GM23338 (cell line): ENCODE measurements around the gene UHRF1. TPM values are rescaled to one million over a fixed set of nuclear protein-coding genes. Genes with fewer than 3 reads are reported as not detected.

Experiments used
- ATAC-seq: fragments of 200-7000 bp; cut with Tn5 transposase; 3 replicates; pipeline ENCODE4 v1.9.1; 2020
- DNase-seq: peaks from one replicate; pipeline ENCODE4 v3.0.0-alpha.2; 2015; ENCODE audit warnings: low spot score
- H2AFZ ChIP-seq: fragments of 200-600 bp; sonication (generic); 2 replicates; pipeline ENCODE4 v1.8.0; 2016; ENCODE audit warnings: antibody characterized with exemption, mild to moderate bottlenecking, moderate library complexity
- H3F3A ChIP-seq: fragments of 200-600 bp; sonication (generic); replicated peaks from 2 replicates; pipeline ENCODE4 v1.8.0; 2017; ENCODE audit warnings: antibody characterized with exemption, mixed run types, low read depth
- H3K27ac ChIP-seq: fragments of 200-600 bp; sonication (generic); 2 replicates; pipeline ENCODE4 v1.6.1; 2016; ENCODE audit warnings: low read depth
- H3K27me3 ChIP-seq: fragments of 200-600 bp; sonication (generic); 2 replicates; pipeline ENCODE4 v1.8.0; 2016; ENCODE audit warnings: mild to moderate bottlenecking, mixed run types, moderate library complexity; ENCODE audit not compliant: insufficient read depth
- H3K36me3 ChIP-seq: fragments of 200-600 bp; sonication (generic); 2 replicates; pipeline ENCODE4 v1.8.0; 2016; ENCODE audit warnings: mild to moderate bottlenecking; ENCODE audit not compliant: insufficient read depth
- H3K4me1 ChIP-seq: fragments of 200-600 bp; sonication (generic); 2 replicates; pipeline ENCODE4 v1.8.0; 2016; ENCODE audit warnings: mild to moderate bottlenecking, moderate library complexity; ENCODE audit not compliant: insufficient read depth
- H3K4me2 ChIP-seq: fragments of 200-600 bp; sonication (generic); 2 replicates; pipeline ENCODE4 v1.7.1; 2017; ENCODE audit warnings: mixed run types
- H3K4me3 ChIP-seq: fragments of 200-600 bp; sonication (generic); 2 replicates; pipeline ENCODE4 v1.6.1; 2016; ENCODE audit warnings: mixed run types
- H3K79me2 ChIP-seq: fragments of 200-600 bp; sonication (generic); replicated peaks from 2 replicates; pipeline ENCODE4 v1.8.0; 2017; ENCODE audit warnings: mild to moderate bottlenecking; ENCODE audit not compliant: insufficient read depth
- H3K9me2 ChIP-seq: fragments of 200-600 bp; sonication (generic); 2 replicates; pipeline ENCODE4 v1.8.0; 2017; ENCODE audit not compliant: insufficient read depth
- H4K20me1 ChIP-seq: fragments of 200-600 bp; sonication (generic); replicated peaks from 2 replicates; pipeline ENCODE4 v1.8.0; 2017; ENCODE audit warnings: mild to moderate bottlenecking; ENCODE audit not compliant: insufficient read depth
- H3K27ac Mint-ChIP-seq: 2 replicates; pipeline ENCODE4 v1.8.0; 2020; ENCODE audit warnings: inconsistent platforms, mild to moderate bottlenecking, moderate library complexity, mixed read lengths
- H3K27me3 Mint-ChIP-seq: 3 replicates; pipeline ENCODE4 v1.8.0; 2022; ENCODE audit warnings: low read depth, mild to moderate bottlenecking, moderate library complexity, mixed read lengths, inconsistent platforms; ENCODE audit not compliant: insufficient read depth, poor library complexity
- H3K36me3 Mint-ChIP-seq: 3 replicates; pipeline ENCODE4 v1.8.0; 2021; ENCODE audit warnings: low read depth, mild to moderate bottlenecking, inconsistent platforms, moderate library complexity, mixed read lengths
- H3K4me1 Mint-ChIP-seq: 3 replicates; pipeline ENCODE4 v1.8.0; 2020; ENCODE audit warnings: mild to moderate bottlenecking, inconsistent platforms, mixed read lengths
- H3K4me3 Mint-ChIP-seq: 3 replicates; pipeline ENCODE4 v1.8.0; 2021; ENCODE audit warnings: moderate library complexity, mild to moderate bottlenecking, inconsistent platforms, mixed read lengths
- H3K9me3 Mint-ChIP-seq: 3 replicates; pipeline ENCODE4 v1.8.0; 2020; ENCODE audit warnings: moderate library complexity, mild to moderate bottlenecking, inconsistent platforms, mixed read lengths
- CREB1 ChIP-seq: fragments of 250-450 bp; sonication (Bioruptor Pico); IDR thresholded peaks from 2 replicates; pipeline ENCODE4 v1.5.0; 2020; ENCODE audit warnings: low read depth, mild to moderate bottlenecking, moderate library complexity
- EZH2 ChIP-seq: fragments of 200-600 bp; sonication (generic); IDR thresholded peaks from one replicate; pipeline ENCODE4 v1.8.0; 2017; ENCODE audit warnings: antibody characterized with exemption, mild to moderate bottlenecking, low read depth; ENCODE audit not compliant: unreplicated experiment
- EZH2phosphoT487 ChIP-seq: fragments of 200-600 bp; sonication (generic); IDR thresholded peaks from one replicate; pipeline ENCODE4 v1.8.1; 2018; ENCODE audit warnings: antibody characterized with exemption; ENCODE audit not compliant: unreplicated experiment
- JUNB ChIP-seq: IDR thresholded peaks from one replicate; pipeline ENCODE4 v1.6.1; 2016; ENCODE audit warnings: antibody characterized with exemption; ENCODE audit not compliant: unreplicated experiment
- NANOG ChIP-seq: IDR thresholded peaks from 2 replicates; pipeline ENCODE4 v1.6.1; 2016; ENCODE audit warnings: antibody characterized with exemption, borderline replicate concordance
- POLR2AphosphoS5 ChIP-seq: IDR thresholded peaks from 2 replicates; pipeline ENCODE4 v1.6.1; 2016; ENCODE audit warnings: antibody characterized with exemption, low read depth
- STAT1 ChIP-seq: IDR thresholded peaks from one replicate; pipeline ENCODE4 v1.6.1; 2016; ENCODE audit warnings: antibody characterized with exemption; ENCODE audit not compliant: unreplicated experiment
- ZNF114 ChIP-seq: fragments of 250-450 bp; sonication (Bioruptor Pico); IDR thresholded peaks from 2 replicates; pipeline ENCODE4 v1.5.0; 2020; ENCODE audit warnings: mild to moderate bottlenecking, moderate library complexity
- ZNF331 ChIP-seq: fragments of 250-450 bp; sonication (Bioruptor Pico); IDR thresholded peaks from 2 replicates; pipeline ENCODE4 v1.5.0; 2020; ENCODE audit warnings: low read depth, mild to moderate bottlenecking, moderate library complexity
- polyA plus RNA-seq: library from polyadenylated mRNA; unstranded; fragments of >200 nt; fragmentation: Nextera tagmentation; extraction: Ambion mirVana; gene quantifications from 2 replicates; pipeline ENCODE4 v1.2.1, GENCODE V29; 2016
- total RNA-seq: library from RNA; depleted of rRNA; stranded (reverse); fragments of >200 nt; shearing (Covaris generic); gene quantifications from 2 replicates; pipeline ENCODE4 v1.2.3, GENCODE V29; 2014
- TF ChIP-seq, protein P1 (sequence below): IDR thresholded peaks from one replicate; pipeline ENCODE4 v1.6.1; 2018; ENCODE audit warnings: antibody characterized with exemption; ENCODE audit not compliant: unreplicated experiment
- TF ChIP-seq, protein P2 (sequence below): IDR thresholded peaks from 2 replicates; pipeline ENCODE4 v1.6.1; 2016; ENCODE audit warnings: antibody characterized with exemption
- TF ChIP-seq, protein P3 (sequence below), 2 experiments: fragments of 200-600 bp in 1 of 2; sonication (generic) in 1 of 2; conservative IDR thresholded peaks; 2 replicates each; pipeline versions ENCODE4 v1.5.1 to v1.6.1; 2016 to 2017; ENCODE audit warnings: antibody characterized with exemption in 2 of 2, low read depth in 2 of 2, mild to moderate bottlenecking in 2 of 2, moderate library complexity in 1 of 2

Gene UHRF1
- total and polyA plus RNA-seq, 2 experiments from 2014 or later = 20.3 to 45.7 TPM

DNA sequence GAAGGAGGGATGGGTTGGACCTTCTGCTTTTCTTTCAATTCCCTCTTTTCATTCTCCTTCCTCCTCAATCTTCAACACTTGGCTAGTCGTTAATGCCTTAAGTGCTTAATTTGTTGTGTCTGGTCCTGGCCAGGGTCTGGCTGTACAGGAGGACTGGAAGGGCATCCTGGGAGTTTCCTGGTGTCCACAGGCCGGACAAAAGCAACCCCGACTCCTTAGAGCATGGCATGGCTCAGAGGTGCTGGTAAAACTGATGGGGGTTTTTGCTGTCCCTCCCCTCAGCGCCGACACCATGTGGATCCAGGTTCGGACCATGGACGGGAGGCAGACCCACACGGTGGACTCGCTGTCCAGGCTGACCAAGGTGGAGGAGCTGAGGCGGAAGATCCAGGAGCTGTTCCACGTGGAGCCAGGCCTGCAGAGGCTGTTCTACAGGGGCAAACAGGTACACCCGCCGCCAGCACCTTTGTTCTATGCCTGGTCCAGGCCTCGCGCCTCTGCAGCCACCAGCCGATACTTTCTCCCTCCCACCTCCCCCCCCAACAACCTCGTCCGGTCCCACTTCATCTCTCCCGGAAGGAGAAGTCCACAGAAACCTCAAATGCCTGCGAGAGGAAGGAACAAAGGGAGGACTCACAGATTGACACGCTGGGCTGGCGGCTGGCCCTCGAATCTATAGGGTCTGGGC lies 1.4 kb downstream of the UHRF1 start (continued):
- TF ChIP-seq, protein P1, sequence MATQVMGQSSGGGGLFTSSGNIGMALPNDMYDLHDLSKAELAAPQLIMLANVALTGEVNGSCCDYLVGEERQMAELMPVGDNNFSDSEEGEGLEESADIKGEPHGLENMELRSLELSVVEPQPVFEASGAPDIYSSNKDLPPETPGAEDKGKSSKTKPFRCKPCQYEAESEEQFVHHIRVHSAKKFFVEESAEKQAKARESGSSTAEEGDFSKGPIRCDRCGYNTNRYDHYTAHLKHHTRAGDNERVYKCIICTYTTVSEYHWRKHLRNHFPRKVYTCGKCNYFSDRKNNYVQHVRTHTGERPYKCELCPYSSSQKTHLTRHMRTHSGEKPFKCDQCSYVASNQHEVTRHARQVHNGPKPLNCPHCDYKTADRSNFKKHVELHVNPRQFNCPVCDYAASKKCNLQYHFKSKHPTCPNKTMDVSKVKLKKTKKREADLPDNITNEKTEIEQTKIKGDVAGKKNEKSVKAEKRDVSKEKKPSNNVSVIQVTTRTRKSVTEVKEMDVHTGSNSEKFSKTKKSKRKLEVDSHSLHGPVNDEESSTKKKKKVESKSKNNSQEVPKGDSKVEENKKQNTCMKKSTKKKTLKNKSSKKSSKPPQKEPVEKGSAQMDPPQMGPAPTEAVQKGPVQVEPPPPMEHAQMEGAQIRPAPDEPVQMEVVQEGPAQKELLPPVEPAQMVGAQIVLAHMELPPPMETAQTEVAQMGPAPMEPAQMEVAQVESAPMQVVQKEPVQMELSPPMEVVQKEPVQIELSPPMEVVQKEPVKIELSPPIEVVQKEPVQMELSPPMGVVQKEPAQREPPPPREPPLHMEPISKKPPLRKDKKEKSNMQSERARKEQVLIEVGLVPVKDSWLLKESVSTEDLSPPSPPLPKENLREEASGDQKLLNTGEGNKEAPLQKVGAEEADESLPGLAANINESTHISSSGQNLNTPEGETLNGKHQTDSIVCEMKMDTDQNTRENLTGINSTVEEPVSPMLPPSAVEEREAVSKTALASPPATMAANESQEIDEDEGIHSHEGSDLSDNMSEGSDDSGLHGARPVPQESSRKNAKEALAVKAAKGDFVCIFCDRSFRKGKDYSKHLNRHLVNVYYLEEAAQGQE = no peak
- TF ChIP-seq ZNF331 (CRISPR knock-in tag) = no peak
- TF ChIP-seq, protein P2, sequence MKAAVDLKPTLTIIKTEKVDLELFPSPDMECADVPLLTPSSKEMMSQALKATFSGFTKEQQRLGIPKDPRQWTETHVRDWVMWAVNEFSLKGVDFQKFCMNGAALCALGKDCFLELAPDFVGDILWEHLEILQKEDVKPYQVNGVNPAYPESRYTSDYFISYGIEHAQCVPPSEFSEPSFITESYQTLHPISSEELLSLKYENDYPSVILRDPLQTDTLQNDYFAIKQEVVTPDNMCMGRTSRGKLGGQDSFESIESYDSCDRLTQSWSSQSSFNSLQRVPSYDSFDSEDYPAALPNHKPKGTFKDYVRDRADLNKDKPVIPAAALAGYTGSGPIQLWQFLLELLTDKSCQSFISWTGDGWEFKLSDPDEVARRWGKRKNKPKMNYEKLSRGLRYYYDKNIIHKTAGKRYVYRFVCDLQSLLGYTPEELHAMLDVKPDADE = no peak
- TF ChIP-seq, protein P3, sequence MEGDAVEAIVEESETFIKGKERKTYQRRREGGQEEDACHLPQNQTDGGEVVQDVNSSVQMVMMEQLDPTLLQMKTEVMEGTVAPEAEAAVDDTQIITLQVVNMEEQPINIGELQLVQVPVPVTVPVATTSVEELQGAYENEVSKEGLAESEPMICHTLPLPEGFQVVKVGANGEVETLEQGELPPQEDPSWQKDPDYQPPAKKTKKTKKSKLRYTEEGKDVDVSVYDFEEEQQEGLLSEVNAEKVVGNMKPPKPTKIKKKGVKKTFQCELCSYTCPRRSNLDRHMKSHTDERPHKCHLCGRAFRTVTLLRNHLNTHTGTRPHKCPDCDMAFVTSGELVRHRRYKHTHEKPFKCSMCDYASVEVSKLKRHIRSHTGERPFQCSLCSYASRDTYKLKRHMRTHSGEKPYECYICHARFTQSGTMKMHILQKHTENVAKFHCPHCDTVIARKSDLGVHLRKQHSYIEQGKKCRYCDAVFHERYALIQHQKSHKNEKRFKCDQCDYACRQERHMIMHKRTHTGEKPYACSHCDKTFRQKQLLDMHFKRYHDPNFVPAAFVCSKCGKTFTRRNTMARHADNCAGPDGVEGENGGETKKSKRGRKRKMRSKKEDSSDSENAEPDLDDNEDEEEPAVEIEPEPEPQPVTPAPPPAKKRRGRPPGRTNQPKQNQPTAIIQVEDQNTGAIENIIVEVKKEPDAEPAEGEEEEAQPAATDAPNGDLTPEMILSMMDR (conservative IDR thresholded peaks at IDR 0.05; ENCODE audit: low read depth in 2 of 2) = no peak
- TF ChIP-seq JUNB = no peak
- TF ChIP-seq NANOG = no peak
- no peak for TF ChIP-seq CREB1 (CRISPR knock-in tag)

DNA sequence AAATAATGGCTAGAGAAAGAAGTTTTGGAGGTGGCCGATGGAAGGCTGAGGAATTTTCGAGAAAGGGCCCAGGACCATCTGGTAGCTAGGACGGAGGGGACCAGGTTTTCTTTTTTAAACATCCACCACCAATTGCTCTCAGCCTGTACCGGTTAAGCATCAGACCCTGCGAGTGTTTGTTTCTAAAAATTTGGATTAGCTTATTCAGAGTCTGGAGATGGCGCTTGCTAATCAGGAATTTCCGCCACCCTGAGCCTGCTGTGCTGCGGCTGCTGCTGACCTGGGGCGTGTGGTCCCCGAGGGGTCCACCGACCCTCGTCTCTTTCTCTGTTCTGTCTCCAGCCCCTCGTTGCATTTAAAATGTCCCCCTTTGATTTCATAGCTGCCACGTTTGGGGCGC lies 2.0 kb downstream of the UHRF1 start:
- Histone ChIP-seq H3K27me3 (peaks cover 19% of the 10 kb centered on the region; the same call in 1 of the 2 replicates), H2AFZ (no peak overlapping the region), H3K36me3 (0 out of 2 replicates have a peak, but pooled peaks cover 6% of the 10 kb centered on the region), H3K27ac (no peak overlapping the region), H3K79me2 (peaks cover 46% of the 10 kb centered on the region), H3F3A (peaks cover 25% of the 10 kb centered on the region), H4K20me1 (peaks cover 32% of the 10 kb centered on the region), H3K4me2 (peak overlapping the region; percentile 83), H3K4me1 (peaks cover 22% of the 10 kb centered on the region), H3K4me3 (peak overlapping the region; percentile 30; the same call in 1 of the 2 replicates), H3K9me2 (no peaks in the 10 kb centered on the region)
- peak overlapping the region; percentile 88 for H3K4me3 Mint-ChIP-seq
- ATAC-seq (no peak), DNase-seq (no peak)
- no peak for TF ChIP-seq NANOG
- TF ChIP-seq STAT1 = no peak
- TF ChIP-seq ZNF331 (CRISPR knock-in tag) = no peak
- no peak for TF ChIP-seq ZNF114 (CRISPR knock-in tag)
- TF ChIP-seq POLR2AphosphoS5 = no peak
- TF ChIP-seq EZH2 = no peak
- TF ChIP-seq, protein P2 = no peak
- TF ChIP-seq EZH2phosphoT487 = no peak
- no peak for TF ChIP-seq CREB1 (CRISPR knock-in tag)
- TF ChIP-seq, protein P1 = no peak
- peaks cover 24% of the 10 kb centered on the region for H3K4me1 Mint-ChIP-seq
- peak overlapping the region; percentile 78; the same call in 1 of the 2 replicates for H3K27ac Mint-ChIP-seq
- H3K36me3 Mint-ChIP-seq = peaks cover 45% of the 10 kb centered on the region
- no peaks in the 10 kb centered on the region for H3K9me3 Mint-ChIP-seq
- H3K27me3 Mint-ChIP-seq = peaks cover 17% of the 10 kb centered on the region
